GM23338 (cell line): ENCODE results near the gene TBL1XR1. TPM values are rescaled to one million over a fixed set of nuclear protein-coding genes. Genes with fewer than 3 reads are reported as not detected.

Source experiments
- ATAC-seq: fragments of 200-7000 bp; cut with Tn5 transposase; 3 replicates; pipeline ENCODE4 v1.9.1; 2020
- DNase-seq: peaks from one replicate; pipeline ENCODE4 v3.0.0-alpha.2; 2015; ENCODE audit warnings: low spot score
- H2AFZ ChIP-seq: fragments of 200-600 bp; sonication (generic); 2 replicates; pipeline ENCODE4 v1.8.0; 2016; ENCODE audit warnings: antibody characterized with exemption, mild to moderate bottlenecking, moderate library complexity
- H3F3A ChIP-seq: fragments of 200-600 bp; sonication (generic); replicated peaks from 2 replicates; pipeline ENCODE4 v1.8.0; 2017; ENCODE audit warnings: antibody characterized with exemption, mixed run types, low read depth
- H3K27ac ChIP-seq: fragments of 200-600 bp; sonication (generic); 2 replicates; pipeline ENCODE4 v1.6.1; 2016; ENCODE audit warnings: low read depth
- H3K27me3 ChIP-seq: fragments of 200-600 bp; sonication (generic); 2 replicates; pipeline ENCODE4 v1.8.0; 2016; ENCODE audit warnings: mild to moderate bottlenecking, mixed run types, moderate library complexity; ENCODE audit not compliant: insufficient read depth
- H3K36me3 ChIP-seq: fragments of 200-600 bp; sonication (generic); 2 replicates; pipeline ENCODE4 v1.8.0; 2016; ENCODE audit warnings: mild to moderate bottlenecking; ENCODE audit not compliant: insufficient read depth
- H3K4me1 ChIP-seq: fragments of 200-600 bp; sonication (generic); 2 replicates; pipeline ENCODE4 v1.8.0; 2016; ENCODE audit warnings: mild to moderate bottlenecking, moderate library complexity; ENCODE audit not compliant: insufficient read depth
- H3K4me2 ChIP-seq: fragments of 200-600 bp; sonication (generic); 2 replicates; pipeline ENCODE4 v1.7.1; 2017; ENCODE audit warnings: mixed run types
- H3K4me3 ChIP-seq: fragments of 200-600 bp; sonication (generic); 2 replicates; pipeline ENCODE4 v1.6.1; 2016; ENCODE audit warnings: mixed run types
- H3K79me2 ChIP-seq: fragments of 200-600 bp; sonication (generic); replicated peaks from 2 replicates; pipeline ENCODE4 v1.8.0; 2017; ENCODE audit warnings: mild to moderate bottlenecking; ENCODE audit not compliant: insufficient read depth
- H3K9me2 ChIP-seq: fragments of 200-600 bp; sonication (generic); 2 replicates; pipeline ENCODE4 v1.8.0; 2017; ENCODE audit not compliant: insufficient read depth
- H4K20me1 ChIP-seq: fragments of 200-600 bp; sonication (generic); replicated peaks from 2 replicates; pipeline ENCODE4 v1.8.0; 2017; ENCODE audit warnings: mild to moderate bottlenecking; ENCODE audit not compliant: insufficient read depth
- H3K27ac Mint-ChIP-seq: 2 replicates; pipeline ENCODE4 v1.8.0; 2020; ENCODE audit warnings: inconsistent platforms, mild to moderate bottlenecking, moderate library complexity, mixed read lengths
- H3K27me3 Mint-ChIP-seq: 3 replicates; pipeline ENCODE4 v1.8.0; 2022; ENCODE audit warnings: low read depth, mild to moderate bottlenecking, moderate library complexity, mixed read lengths, inconsistent platforms; ENCODE audit not compliant: insufficient read depth, poor library complexity
- H3K36me3 Mint-ChIP-seq: 3 replicates; pipeline ENCODE4 v1.8.0; 2021; ENCODE audit warnings: low read depth, mild to moderate bottlenecking, inconsistent platforms, moderate library complexity, mixed read lengths
- H3K4me1 Mint-ChIP-seq: 3 replicates; pipeline ENCODE4 v1.8.0; 2020; ENCODE audit warnings: mild to moderate bottlenecking, inconsistent platforms, mixed read lengths
- H3K4me3 Mint-ChIP-seq: 3 replicates; pipeline ENCODE4 v1.8.0; 2021; ENCODE audit warnings: moderate library complexity, mild to moderate bottlenecking, inconsistent platforms, mixed read lengths
- H3K9me3 Mint-ChIP-seq: 3 replicates; pipeline ENCODE4 v1.8.0; 2020; ENCODE audit warnings: moderate library complexity, mild to moderate bottlenecking, inconsistent platforms, mixed read lengths
- CREB1 ChIP-seq: fragments of 250-450 bp; sonication (Bioruptor Pico); IDR thresholded peaks from 2 replicates; pipeline ENCODE4 v1.5.0; 2020; ENCODE audit warnings: low read depth, mild to moderate bottlenecking, moderate library complexity
- EZH2 ChIP-seq: fragments of 200-600 bp; sonication (generic); IDR thresholded peaks from one replicate; pipeline ENCODE4 v1.8.0; 2017; ENCODE audit warnings: antibody characterized with exemption, mild to moderate bottlenecking, low read depth; ENCODE audit not compliant: unreplicated experiment
- EZH2phosphoT487 ChIP-seq: fragments of 200-600 bp; sonication (generic); IDR thresholded peaks from one replicate; pipeline ENCODE4 v1.8.1; 2018; ENCODE audit warnings: antibody characterized with exemption; ENCODE audit not compliant: unreplicated experiment
- JUNB ChIP-seq: IDR thresholded peaks from one replicate; pipeline ENCODE4 v1.6.1; 2016; ENCODE audit warnings: antibody characterized with exemption; ENCODE audit not compliant: unreplicated experiment
- NANOG ChIP-seq: IDR thresholded peaks from 2 replicates; pipeline ENCODE4 v1.6.1; 2016; ENCODE audit warnings: antibody characterized with exemption, borderline replicate concordance
- POLR2AphosphoS5 ChIP-seq: IDR thresholded peaks from 2 replicates; pipeline ENCODE4 v1.6.1; 2016; ENCODE audit warnings: antibody characterized with exemption, low read depth
- STAT1 ChIP-seq: IDR thresholded peaks from one replicate; pipeline ENCODE4 v1.6.1; 2016; ENCODE audit warnings: antibody characterized with exemption; ENCODE audit not compliant: unreplicated experiment
- ZNF114 ChIP-seq: fragments of 250-450 bp; sonication (Bioruptor Pico); IDR thresholded peaks from 2 replicates; pipeline ENCODE4 v1.5.0; 2020; ENCODE audit warnings: mild to moderate bottlenecking, moderate library complexity
- ZNF462 ChIP-seq: fragments of 250-450 bp; sonication (Bioruptor Pico); IDR thresholded peaks from 2 replicates; pipeline ENCODE4 v1.5.0; 2020; ENCODE audit warnings: mild to moderate bottlenecking, moderate library complexity
- polyA plus RNA-seq: library from polyadenylated mRNA; unstranded; fragments of >200 nt; fragmentation: Nextera tagmentation; extraction: Ambion mirVana; gene quantifications from 2 replicates; pipeline ENCODE4 v1.2.1, GENCODE V29; 2016
- total RNA-seq: library from RNA; depleted of rRNA; stranded (reverse); fragments of >200 nt; shearing (Covaris generic); gene quantifications from 2 replicates; pipeline ENCODE4 v1.2.3, GENCODE V29; 2014
- TF ChIP-seq, protein P1 (sequence below), 2 experiments: fragments of 200-600 bp in 1 of 2; sonication (generic) in 1 of 2; conservative IDR thresholded peaks; 2 replicates each; pipeline versions ENCODE4 v1.5.1 to v1.6.1; 2016 to 2017; ENCODE audit warnings: antibody characterized with exemption in 2 of 2, low read depth in 2 of 2, mild to moderate bottlenecking in 2 of 2, moderate library complexity in 1 of 2
- TF ChIP-seq, protein P2 (sequence below): IDR thresholded peaks from one replicate; pipeline ENCODE4 v1.6.1; 2018; ENCODE audit warnings: antibody characterized with exemption; ENCODE audit not compliant: unreplicated experiment

TBL1XR1 gene
- total and polyA plus RNA-seq, 2 experiments from 2014 or later = 49.6 to 122 TPM

DNA sequence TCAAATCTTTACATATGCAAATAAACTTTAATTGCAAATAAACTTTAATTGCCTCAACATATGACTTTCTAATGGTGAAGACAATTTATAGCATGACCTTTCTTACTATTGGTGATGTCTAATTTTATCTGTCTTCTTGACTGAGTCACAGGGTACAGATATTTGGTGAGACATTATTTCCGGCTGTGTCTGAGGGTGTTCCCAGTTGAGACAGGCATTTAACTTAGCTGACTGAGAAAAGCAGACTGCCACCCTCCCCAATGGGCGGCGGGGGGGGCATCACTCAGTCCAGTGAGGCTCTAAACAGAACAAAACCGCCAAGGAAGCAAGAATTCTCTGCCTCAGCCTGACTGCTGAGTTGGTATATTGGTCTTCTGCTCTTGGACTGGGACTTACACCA is 160.0 kb downstream of the TBL1XR1 start:
- Histone ChIP-seq H3K79me2 (peaks cover 8% of the 10 kb centered on the region), H3K27ac (no peak overlapping the region), H3K9me2 (no peaks in the 10 kb centered on the region), H3K4me1 (peaks cover 10% of the 10 kb centered on the region; the same call in 1 of the 2 replicates), H3K36me3 (peaks cover 26% of the 10 kb centered on the region), H3K4me2 (no peak overlapping the region), H3K4me3 (no peak overlapping the region), H2AFZ (no peak overlapping the region), H3K27me3 (no peaks in the 10 kb centered on the region), H3F3A (no peaks in the 10 kb centered on the region), H4K20me1 (peaks cover 9% of the 10 kb centered on the region; the same call in 1 of the 2 replicates)
- Mint-ChIP-seq H3K36me3 (peaks cover 57% of the 10 kb centered on the region), H3K27ac (no peak overlapping the region), H3K4me1 (peaks cover 19% of the 10 kb centered on the region), H3K27me3 (peaks cover 3% of the 10 kb centered on the region), H3K4me3 (no peak overlapping the region), H3K9me3 (no peaks in the 10 kb centered on the region)
- ATAC-seq (no peak), DNase-seq (no peak)
- no peak for TF ChIP-seq ZNF462 (CRISPR knock-in tag)
- TF ChIP-seq STAT1 = no peak
- TF ChIP-seq ZNF114 (CRISPR knock-in tag) = no peak
- TF ChIP-seq CREB1 (CRISPR knock-in tag) = no peak
- TF ChIP-seq EZH2phosphoT487 = no peak
- no peak for TF ChIP-seq JUNB

- Histone ChIP-seq H3K79me2 (peaks cover 4% of the 10 kb centered on the region; the same call in 1 of the 2 replicates), H3K4me2 (no peak overlapping the region), H3K27ac (no peak overlapping the region), H3K9me2 (no peaks in the 10 kb centered on the region), H3K4me3 (no peak overlapping the region), H3K36me3 (peaks cover 27% of the 10 kb centered on the region), H3F3A (no peaks in the 10 kb centered on the region), H3K27me3 (no peaks in the 10 kb centered on the region), H3K4me1 (peaks cover 10% of the 10 kb centered on the region; the same call in 1 of the 2 replicates), H4K20me1 (peaks cover 9% of the 10 kb centered on the region; the same call in 1 of the 2 replicates), H2AFZ (no peak overlapping the region)
- Mint-ChIP-seq H3K9me3 (no peaks in the 10 kb centered on the region), H3K36me3 (peaks cover 65% of the 10 kb centered on the region), H3K4me1 (peaks cover 14% of the 10 kb centered on the region), H3K27me3 (peaks cover 1% of the 10 kb centered on the region), H3K4me3 (no peak overlapping the region), H3K27ac (no peak overlapping the region)
- DNase-seq (no peak), ATAC-seq (no peak)
- TF ChIP-seq, protein P1, sequence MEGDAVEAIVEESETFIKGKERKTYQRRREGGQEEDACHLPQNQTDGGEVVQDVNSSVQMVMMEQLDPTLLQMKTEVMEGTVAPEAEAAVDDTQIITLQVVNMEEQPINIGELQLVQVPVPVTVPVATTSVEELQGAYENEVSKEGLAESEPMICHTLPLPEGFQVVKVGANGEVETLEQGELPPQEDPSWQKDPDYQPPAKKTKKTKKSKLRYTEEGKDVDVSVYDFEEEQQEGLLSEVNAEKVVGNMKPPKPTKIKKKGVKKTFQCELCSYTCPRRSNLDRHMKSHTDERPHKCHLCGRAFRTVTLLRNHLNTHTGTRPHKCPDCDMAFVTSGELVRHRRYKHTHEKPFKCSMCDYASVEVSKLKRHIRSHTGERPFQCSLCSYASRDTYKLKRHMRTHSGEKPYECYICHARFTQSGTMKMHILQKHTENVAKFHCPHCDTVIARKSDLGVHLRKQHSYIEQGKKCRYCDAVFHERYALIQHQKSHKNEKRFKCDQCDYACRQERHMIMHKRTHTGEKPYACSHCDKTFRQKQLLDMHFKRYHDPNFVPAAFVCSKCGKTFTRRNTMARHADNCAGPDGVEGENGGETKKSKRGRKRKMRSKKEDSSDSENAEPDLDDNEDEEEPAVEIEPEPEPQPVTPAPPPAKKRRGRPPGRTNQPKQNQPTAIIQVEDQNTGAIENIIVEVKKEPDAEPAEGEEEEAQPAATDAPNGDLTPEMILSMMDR (conservative IDR thresholded peaks at IDR 0.05; ENCODE audit: low read depth in 2 of 2) = no peak
- TF ChIP-seq NANOG = no peak
- TF ChIP-seq EZH2 = no peak
- TF ChIP-seq, protein P2, sequence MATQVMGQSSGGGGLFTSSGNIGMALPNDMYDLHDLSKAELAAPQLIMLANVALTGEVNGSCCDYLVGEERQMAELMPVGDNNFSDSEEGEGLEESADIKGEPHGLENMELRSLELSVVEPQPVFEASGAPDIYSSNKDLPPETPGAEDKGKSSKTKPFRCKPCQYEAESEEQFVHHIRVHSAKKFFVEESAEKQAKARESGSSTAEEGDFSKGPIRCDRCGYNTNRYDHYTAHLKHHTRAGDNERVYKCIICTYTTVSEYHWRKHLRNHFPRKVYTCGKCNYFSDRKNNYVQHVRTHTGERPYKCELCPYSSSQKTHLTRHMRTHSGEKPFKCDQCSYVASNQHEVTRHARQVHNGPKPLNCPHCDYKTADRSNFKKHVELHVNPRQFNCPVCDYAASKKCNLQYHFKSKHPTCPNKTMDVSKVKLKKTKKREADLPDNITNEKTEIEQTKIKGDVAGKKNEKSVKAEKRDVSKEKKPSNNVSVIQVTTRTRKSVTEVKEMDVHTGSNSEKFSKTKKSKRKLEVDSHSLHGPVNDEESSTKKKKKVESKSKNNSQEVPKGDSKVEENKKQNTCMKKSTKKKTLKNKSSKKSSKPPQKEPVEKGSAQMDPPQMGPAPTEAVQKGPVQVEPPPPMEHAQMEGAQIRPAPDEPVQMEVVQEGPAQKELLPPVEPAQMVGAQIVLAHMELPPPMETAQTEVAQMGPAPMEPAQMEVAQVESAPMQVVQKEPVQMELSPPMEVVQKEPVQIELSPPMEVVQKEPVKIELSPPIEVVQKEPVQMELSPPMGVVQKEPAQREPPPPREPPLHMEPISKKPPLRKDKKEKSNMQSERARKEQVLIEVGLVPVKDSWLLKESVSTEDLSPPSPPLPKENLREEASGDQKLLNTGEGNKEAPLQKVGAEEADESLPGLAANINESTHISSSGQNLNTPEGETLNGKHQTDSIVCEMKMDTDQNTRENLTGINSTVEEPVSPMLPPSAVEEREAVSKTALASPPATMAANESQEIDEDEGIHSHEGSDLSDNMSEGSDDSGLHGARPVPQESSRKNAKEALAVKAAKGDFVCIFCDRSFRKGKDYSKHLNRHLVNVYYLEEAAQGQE = no peak
- TF ChIP-seq POLR2AphosphoS5 = no peak
These were observed 161.6 kb downstream of the TBL1XR1 start for GRCh38 chr3:177035676-177036075.
